VCaP (cell line): ENCODE data around the gene USP17L19.
"Not testable (repeated sequence)": the region's sequence is repeated elsewhere in the genome, so short reads cannot be mapped to it uniquely, and the experiment has no call there.

ENCODE experiments used
- H3K27ac ChIP-seq: fragments of 450-650 bp; 2 replicates; pipeline ENCODE4 v1.5.1; 2017

Gene USP17L19

GRCh38 chr4:9253078-9253477 is at the start of gene USP17L19:
Gene USP17L19, plus strand, starts transcription at chr4:9253378. Its CDS starts 0 bp downstream, at chr4:9253378.
- not testable (repeated sequence) for H3K27ac ChIP-seq

- H3K27ac ChIP-seq, result not testable (repeated sequence)
These were observed 42.8 kb upstream of the USP17L19 start, which contains the start of gene USP17L10 for GRCh38 chr4:9210357-9210756. Gene USP17L10, plus strand, starts transcription at chr4:9210657. Its CDS starts 0 bp downstream, at chr4:9210657.

GRCh38 chr4:9214701-9215100 is 38.5 kb upstream of the USP17L19 start:
- not testable (repeated sequence) for H3K27ac ChIP-seq

GRCh38 chr4:9215105-9215504 is 38.1 kb upstream of the USP17L19 start, which contains the start of gene USP17L11:
Gene USP17L11, plus strand, starts transcription at chr4:9215405. Its CDS starts 0 bp downstream, at chr4:9215405.
- H3K27ac ChIP-seq, result not testable (repeated sequence)

- not testable (repeated sequence) for H3K27ac ChIP-seq
These were observed 33.3 kb upstream of the USP17L19 start, which contains the start of gene USP17L12 for GRCh38 chr4:9219852-9220251. Gene USP17L12, plus strand, starts transcription at chr4:9220152. Its CDS starts 0 bp downstream, at chr4:9220152.

GRCh38 chr4:9224596-9224995 is 28.6 kb upstream of the USP17L19 start, which contains the start of gene USP17L13:
Gene USP17L13, plus strand, starts transcription at chr4:9224896. Its CDS starts 0 bp downstream, at chr4:9224896.
- not testable (repeated sequence) for H3K27ac ChIP-seq

GRCh38 chr4:9230249-9230648 is 22.9 kb upstream of the USP17L19 start:
- not testable (repeated sequence) for H3K27ac ChIP-seq

- not testable (repeated sequence) for H3K27ac ChIP-seq
These were observed 19.1 kb upstream of the USP17L19 start, which contains the start of gene USP17L15 for GRCh38 chr4:9234085-9234484. Gene USP17L15, plus strand, starts transcription at chr4:9234385. Its CDS starts 0 bp downstream, at chr4:9234385.

GRCh38 chr4:9238461-9238860 is 14.7 kb upstream of the USP17L19 start:
- H3K27ac ChIP-seq, result not testable (repeated sequence)

- H3K27ac ChIP-seq, result not testable (repeated sequence)
These were observed 9.6 kb upstream of the USP17L19 start, which contains the start of gene USP17L17 for GRCh38 chr4:9243579-9243978. Gene USP17L17, plus strand, starts transcription at chr4:9243879. Its CDS starts 0 bp downstream, at chr4:9243879.

- not testable (repeated sequence) for H3K27ac ChIP-seq
These were observed 5.1 kb upstream of the USP17L19 start, which contains the start of gene USP17L18 for GRCh38 chr4:9247953-9248680. Gene USP17L18, plus strand, starts transcription at chr4:9248630. Its CDS starts 0 bp downstream, at chr4:9248630.

- H3K27ac ChIP-seq, result not testable (repeated sequence)
These were observed 4.6 kb downstream of the USP17L19 start, which contains the start of gene USP17L20 for GRCh38 chr4:9257824-9258223. Gene USP17L20, plus strand, starts transcription at chr4:9258124. Its CDS starts 0 bp downstream, at chr4:9258124.

- not testable (repeated sequence) for H3K27ac ChIP-seq
These were observed 9.4 kb downstream of the USP17L19 start, which contains the start of gene USP17L21 for GRCh38 chr4:9262572-9262971. Gene USP17L21, plus strand, starts transcription at chr4:9262872. Its CDS starts 0 bp downstream, at chr4:9262872.

GRCh38 chr4:9267319-9267718 is 14.1 kb downstream of the USP17L19 start, which contains the start of gene USP17L22:
Gene USP17L22, plus strand, starts transcription at chr4:9267619. Its CDS starts 0 bp downstream, at chr4:9267619.
- not testable (repeated sequence) for H3K27ac ChIP-seq

GRCh38 chr4:9271719-9272118 is 18.5 kb downstream of the USP17L19 start:
- H3K27ac ChIP-seq, result not testable (repeated sequence)
